Measurements from ENCODE around the gene WFDC1. TPM values are rescaled to one million over a fixed set of nuclear protein-coding genes. Genes with fewer than 3 reads are reported as not detected.
A peak's percentile ranks its signal among the peaks of the same experiment; 100 is the strongest.

WFDC1 gene
- total and polyA plus RNA-seq, 2 of the 4 experiments (the other 2 are of a cell fraction), result 4.7 to 6.8 TPM

DNA sequence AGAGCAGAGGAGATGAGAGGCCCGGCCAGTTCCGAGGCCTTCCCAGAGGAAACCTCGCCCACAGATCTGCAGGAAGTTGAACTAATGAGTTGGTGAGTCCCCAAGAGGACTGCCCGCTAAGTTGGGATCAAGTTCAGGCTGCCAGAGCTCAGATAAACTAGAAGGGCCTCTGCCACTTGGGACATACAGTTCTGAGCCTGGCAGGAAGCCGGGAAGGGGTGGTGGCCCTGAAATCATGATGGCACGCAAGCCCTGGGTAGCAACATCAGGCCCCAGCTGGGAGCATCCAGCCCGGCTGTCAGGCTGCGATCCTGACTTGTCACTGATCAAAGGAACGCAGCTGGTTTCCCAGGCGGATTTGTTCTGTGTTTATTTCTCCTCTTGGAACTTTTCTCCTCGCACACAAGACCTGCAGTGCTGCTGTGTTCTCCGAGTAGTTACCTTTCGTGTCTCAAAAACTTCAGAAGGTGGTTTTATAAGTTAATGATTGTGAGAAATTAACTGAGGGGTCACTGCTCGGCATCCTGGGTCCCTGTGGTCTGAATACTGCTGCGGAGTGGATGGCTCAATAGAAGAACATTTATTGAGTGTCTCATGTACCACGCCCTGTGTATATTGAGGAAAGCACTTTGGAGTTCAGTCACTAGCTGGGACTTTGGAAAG, 8.0 kb upstream of the WFDC1 start:
- Histone ChIP-seq H3K9me3 (ENCODE audit: control insufficient read depth, insufficient read depth, low read length) (peaks cover 4% of the 10 kb centered on the region), H4K8ac (ENCODE audit: low read depth in 2 of 2, low read length in 2 of 2) (peak overlapping the region; percentile 58 to 72), H2BK5ac (ENCODE audit: low read depth, low read length, poor library complexity, severe bottlenecking) (peak overlapping the region; percentile 64), H3K4me1 (ENCODE audit: control insufficient read depth, insufficient read depth, low read length) (peaks cover 15% of the 10 kb centered on the region), H2BK15ac (ENCODE audit: low read depth, low read length) (peak overlapping the region; percentile 76; the same call in 1 of the 3 replicates), H3K4ac (ENCODE audit: low read depth, low read length) (peak overlapping the region; percentile 88), H3K23ac (ENCODE audit: low read depth, low read length) (peak overlapping the region; percentile 61), H2AFZ (replicated peaks; ENCODE audit: low read length, poor library complexity) (peak overlapping the region; percentile 83), H2BK120ac (ENCODE audit: low read depth, low read length) (peak overlapping the region; percentile 88), H3K4me3 (ENCODE audit: insufficient read depth, low read depth, low read length) (no peak overlapping the region), H3K56ac (ENCODE audit: extremely low read depth, insufficient read depth, low read length) (peak overlapping the region; percentile 58; the same call in 1 of the 2 replicates), H4K5ac (ENCODE audit: low read depth, low read length) (peak overlapping the region; percentile 71), H3K27ac (ENCODE audit: insufficient read depth, low read length) (peak overlapping the region; percentile 89), H2BK20ac (ENCODE audit: low read depth, low read length) (peak overlapping the region; percentile 54), H2AK5ac (ENCODE audit: low read depth, low read length) (peak overlapping the region; percentile 68; the same call in 1 of the 2 replicates), H2AK9ac (replicated peaks; ENCODE audit: low read depth, low read length, poor library complexity) (peak overlapping the region; percentile 45), H3K79me1 (ENCODE audit: low read depth in 1 of 2, low read length in 2 of 2) (no peaks in the 10 kb centered on the region), H4K20me1 (ENCODE audit: insufficient read depth, low read length) (no peaks in the 10 kb centered on the region), H3K36me3 (ENCODE audit: control insufficient read depth, insufficient read depth, low read length) (no peaks in the 10 kb centered on the region), H3K9ac (ENCODE audit: low read depth, low read length) (peak overlapping the region; percentile 47; the same call in 1 of the 2 replicates), H3K27me3 (ENCODE audit: control insufficient read depth, insufficient read depth, low read length) (no peaks in the 10 kb centered on the region), H3K4me2 (ENCODE audit: low read depth, low read length) (peak overlapping the region; percentile 32), H3K18ac (ENCODE audit: low read depth, low read length) (peak overlapping the region; percentile 88), H4K91ac (ENCODE audit: insufficient read depth, low read depth, low read length) (peak overlapping the region; percentile 86), H3K9me1 (ENCODE audit: insufficient read depth, low read length) (peaks cover 7% of the 10 kb centered on the region), H3K14ac (replicated peaks; ENCODE audit: low read depth, low read length) (peak overlapping the region; percentile 38; the same call in 1 of the 2 replicates)
- ATAC-seq (ENCODE audit: low read depth) (peak; percentile 62), DNase-seq (peak; percentile 47)
- dilution Hi-C loops (cut with HindIII; ENCODE audit: low sequenced_read_pairs, unreplicated experiment), result no loop called here
- WGBS, 2 experiments (ENCODE audit: extremely low coverage in 2 of 2, insufficient read length in 1 of 2), result 6% methylated on average over 4 of the region's 16 CpGs; no CpG with 5 or more reads in 1 of the 2 experiments
- ChIA-PET CTCF (interaction anchor here (0.6 kb wide), 1 partner anchor 51 kb away, joined by 3 read pairs; no protein-coding TSS in a partner anchor), POLR2A (ENCODE audit: unreplicated experiment) (no interaction called here)
- in situ Hi-C loops (cut with MboI; ENCODE audit: low sequenced_read_pairs), result loop anchor here (25.0 kb wide), 2 partner anchors 351 to 426 kb away; partner anchors contain the start of gene KLHL36
- intact Hi-C loops (cut with micrococcal nuclease), result no loop called here
- BruUV-seq (replicated peaks), result no TSS peak
- no peak for TF ChIP-seq MXI1 (IDR thresholded peaks at IDR 0.05; ENCODE audit: borderline replicate concordance, low read depth, low read length)

Measured in IMR-90 (cell line).